ENCODE results near the gene KSR1. TPM values are rescaled to one million over a fixed set of nuclear protein-coding genes. Genes with fewer than 3 reads are reported as not detected.

KSR1 gene
- total RNA-seq, 1 experiment from 2014 or later: 41.7 TPM

DNA sequence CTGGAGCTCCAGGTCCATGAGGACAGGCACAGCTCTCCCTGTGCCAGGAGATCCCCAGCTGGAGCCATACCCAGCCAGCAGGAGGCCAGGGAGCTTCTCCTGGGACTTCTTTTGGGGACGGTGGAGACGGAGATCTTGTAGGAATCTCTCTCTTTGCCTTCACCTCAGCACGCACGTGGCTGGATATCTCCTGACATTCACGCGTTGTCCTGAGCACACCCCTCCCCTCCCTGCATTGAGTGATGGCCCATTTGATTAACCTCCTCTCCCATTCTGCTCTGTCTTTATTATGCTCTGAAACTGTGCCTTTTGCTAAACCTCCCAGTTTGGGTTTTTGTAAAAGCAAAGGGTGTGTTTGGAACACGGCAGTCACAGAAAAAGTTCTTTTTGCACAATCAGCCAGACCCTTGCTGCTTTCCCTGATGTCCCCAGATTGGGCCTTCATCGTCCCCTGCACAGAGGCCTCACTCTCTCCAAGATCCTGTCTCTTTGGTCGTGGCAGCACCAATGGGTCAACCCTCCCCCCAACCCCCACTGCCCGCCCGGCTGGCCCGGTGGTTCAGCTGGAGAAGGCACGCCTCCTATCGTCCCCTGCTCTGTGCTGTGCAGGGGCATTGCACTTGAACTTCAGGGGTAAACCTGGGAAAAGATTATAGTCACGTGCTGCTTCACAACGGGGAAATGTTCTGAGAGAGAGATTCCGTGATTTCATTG lies 142.2 kb downstream of the KSR1 start:
- Histone ChIP-seq H3K27me3 (replicated peaks; ENCODE audit: insufficient read depth, low read depth, low read length, poor library complexity) (no peaks in the 10 kb centered on the region), H3K27ac (ENCODE audit: low read depth, low read length, poor library complexity, severe bottlenecking) (no peak overlapping the region), H3K9me3 (ENCODE audit: low read depth, low read length, poor library complexity, severe bottlenecking) (no peaks in the 10 kb centered on the region), H3K36me3 (ENCODE audit: insufficient read depth, low read length, poor library complexity, severe bottlenecking) (peaks cover 3% of the 10 kb centered on the region), H3K4me3 (ENCODE audit: low read depth, low read length, poor library complexity, severe bottlenecking) (no peak overlapping the region), H3K4me1 (ENCODE audit: insufficient read depth, low read length, poor library complexity, severe bottlenecking) (no peaks in the 10 kb centered on the region)
- intact Hi-C loops (cut with micrococcal nuclease; ENCODE audit: unreplicated experiment): loop anchor here (1.0 to 10.0 kb wide), 2 partner anchors 54 to 142 kb away; partner anchors contain the start of gene KSR1
- no TSS peak for BruUV-seq (replicated peaks)
- CTCF ChIA-PET: interaction anchor here (1.4 to 2.3 kb wide), 2 partner anchors 143 to 362 kb away, joined by 5 to 13 read pairs; partner anchors contain the start of gene KSR1
- TF ChIP-seq, protein P1, sequence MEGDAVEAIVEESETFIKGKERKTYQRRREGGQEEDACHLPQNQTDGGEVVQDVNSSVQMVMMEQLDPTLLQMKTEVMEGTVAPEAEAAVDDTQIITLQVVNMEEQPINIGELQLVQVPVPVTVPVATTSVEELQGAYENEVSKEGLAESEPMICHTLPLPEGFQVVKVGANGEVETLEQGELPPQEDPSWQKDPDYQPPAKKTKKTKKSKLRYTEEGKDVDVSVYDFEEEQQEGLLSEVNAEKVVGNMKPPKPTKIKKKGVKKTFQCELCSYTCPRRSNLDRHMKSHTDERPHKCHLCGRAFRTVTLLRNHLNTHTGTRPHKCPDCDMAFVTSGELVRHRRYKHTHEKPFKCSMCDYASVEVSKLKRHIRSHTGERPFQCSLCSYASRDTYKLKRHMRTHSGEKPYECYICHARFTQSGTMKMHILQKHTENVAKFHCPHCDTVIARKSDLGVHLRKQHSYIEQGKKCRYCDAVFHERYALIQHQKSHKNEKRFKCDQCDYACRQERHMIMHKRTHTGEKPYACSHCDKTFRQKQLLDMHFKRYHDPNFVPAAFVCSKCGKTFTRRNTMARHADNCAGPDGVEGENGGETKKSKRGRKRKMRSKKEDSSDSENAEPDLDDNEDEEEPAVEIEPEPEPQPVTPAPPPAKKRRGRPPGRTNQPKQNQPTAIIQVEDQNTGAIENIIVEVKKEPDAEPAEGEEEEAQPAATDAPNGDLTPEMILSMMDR (conservative IDR thresholded peaks at IDR 0.05; ENCODE audit: low read depth, low read length): no peak
- no peak for TF ChIP-seq EZH2 (IDR thresholded peaks at IDR 0.05; ENCODE audit: borderline replicate concordance, low read depth, low read length, poor library complexity, severe bottlenecking)
- POLR2A ChIA-PET (ENCODE audit: low non-redundant PET): no interaction called here
- DNase-seq (ENCODE audit: low spot score): no peak

- H3K4me1 ChIP-seq (ENCODE audit: insufficient read depth, low read length, poor library complexity, severe bottlenecking): no peaks in the 10 kb centered on the region
- no peaks in the 10 kb centered on the region for H3K27me3 ChIP-seq (replicated peaks; ENCODE audit: insufficient read depth, low read depth, low read length, poor library complexity)
- no peaks in the 10 kb centered on the region for H3K9me3 ChIP-seq (ENCODE audit: low read depth, low read length, poor library complexity, severe bottlenecking)
- DNase-seq (ENCODE audit: low spot score): no peak
- POLR2A ChIA-PET (ENCODE audit: low non-redundant PET): no interaction called here
- intact Hi-C loops (cut with micrococcal nuclease; ENCODE audit: unreplicated experiment): loop anchor here (1.0 to 2.0 kb wide), 2 partner anchors 246 to 364 kb away; no protein-coding TSS in a partner anchor
- peaks cover 10% of the 10 kb centered on the region for H3K36me3 ChIP-seq (ENCODE audit: insufficient read depth, low read length, poor library complexity, severe bottlenecking)
- TF ChIP-seq EZH2 (IDR thresholded peaks at IDR 0.05; ENCODE audit: borderline replicate concordance, low read depth, low read length, poor library complexity, severe bottlenecking): no peak
- TF ChIP-seq, protein P1 (conservative IDR thresholded peaks at IDR 0.05; ENCODE audit: low read depth, low read length): no peak
- CTCF ChIA-PET: interaction anchor here (0.7 to 2.3 kb wide), 8 partner anchors 41 to 364 kb away, joined by 3 to 13 read pairs (median 6); partner anchors contain the start of gene KSR1
- H3K4me3 ChIP-seq (ENCODE audit: low read depth, low read length, poor library complexity, severe bottlenecking): no peak overlapping the region
- H3K27ac ChIP-seq (ENCODE audit: low read depth, low read length, poor library complexity, severe bottlenecking): no peak overlapping the region
- BruUV-seq (replicated peaks): no TSS peak
Measured at GRCh38 chr17:27600471-27600870, 144.2 kb downstream of the KSR1 start.

GRCh38 chr17:27601069-27601974 lies 145.1 kb downstream of the KSR1 start:
- DNase-seq (ENCODE audit: low spot score): peak; percentile 85

More at GRCh38 chr17:27601069-27601974, 145.1 kb downstream of the KSR1 start:
- Histone ChIP-seq H3K27me3 (replicated peaks; ENCODE audit: insufficient read depth, low read depth, low read length, poor library complexity) (no peaks in the 10 kb centered on the region), H3K9me3 (ENCODE audit: low read depth, low read length, poor library complexity, severe bottlenecking) (no peaks in the 10 kb centered on the region), H3K36me3 (ENCODE audit: insufficient read depth, low read length, poor library complexity, severe bottlenecking) (peaks cover 10% of the 10 kb centered on the region), H3K27ac (ENCODE audit: low read depth, low read length, poor library complexity, severe bottlenecking) (no peak overlapping the region), H3K4me1 (ENCODE audit: insufficient read depth, low read length, poor library complexity, severe bottlenecking) (no peaks in the 10 kb centered on the region), H3K4me3 (ENCODE audit: low read depth, low read length, poor library complexity, severe bottlenecking) (no peak overlapping the region)
- ChIA-PET POLR2A (ENCODE audit: low non-redundant PET) (no interaction called here), CTCF (interaction anchor here (1.0 to 2.3 kb wide), 2 partner anchors 145 to 365 kb away, joined by 5 to 13 read pairs; partner anchors contain the start of gene KSR1)
- BruUV-seq (replicated peaks): no TSS peak
- TF ChIP-seq, protein P1 (conservative IDR thresholded peaks at IDR 0.05; ENCODE audit: low read depth, low read length): peak; percentile 94
- no peak for TF ChIP-seq EZH2 (IDR thresholded peaks at IDR 0.05; ENCODE audit: borderline replicate concordance, low read depth, low read length, poor library complexity, severe bottlenecking)
- intact Hi-C loops (cut with micrococcal nuclease; ENCODE audit: unreplicated experiment): loop anchor here (2.0 kb wide), 1 partner anchor 247 kb away; no protein-coding TSS in a partner anchor
